ENCODE measurements around the gene DYNLT3.

DNA sequence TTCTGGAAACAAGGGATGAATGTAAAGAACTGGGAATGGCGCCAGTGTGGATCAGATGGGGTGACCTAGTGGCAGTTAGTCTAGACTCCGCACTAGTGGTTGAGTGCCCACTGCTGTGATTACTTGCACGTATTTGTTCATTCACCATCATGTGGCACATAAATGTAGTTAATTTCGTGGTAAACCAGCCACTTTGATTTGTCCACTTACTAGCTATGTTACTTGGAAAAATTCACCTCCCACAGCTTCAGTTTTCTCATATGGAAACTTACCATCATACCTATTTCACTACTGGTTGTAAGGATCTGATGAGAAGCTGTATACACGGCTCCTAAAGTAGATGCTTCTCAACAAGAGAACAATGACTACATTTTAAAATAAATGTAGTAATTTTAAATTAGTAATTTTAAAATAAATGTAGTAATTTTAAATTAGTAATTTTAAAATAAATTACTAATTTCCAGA lies 394 bp upstream of the DYNLT3 start:
- TF ChIP-seq EZH2 (IDR thresholded peaks at IDR 0.05; ENCODE audit: insufficient read depth, poor library complexity, severe bottlenecking) = no peak
- TF ChIP-seq EZH2phosphoT487 (IDR thresholded peaks at IDR 0.05; ENCODE audit: insufficient read depth, low read depth) = no peak
